ENCODE data around the gene GPC6.

Gene GPC6

GRCh38 chr13:93499991-93500390 is 273.4 kb downstream of the GPC6 start:
- H3K79me2 ChIP-seq (ENCODE audit: insufficient read depth, low read length), result no peaks in the 10 kb centered on the region
- no peaks in the 10 kb centered on the region for H4K20me1 ChIP-seq (ENCODE audit: low read depth, low read length)
- H3K9me2 ChIP-seq (replicated peaks; ENCODE audit: insufficient read depth, low read length), result no peaks in the 10 kb centered on the region
- H3K9me3 ChIP-seq (ENCODE audit: insufficient read depth, low read length), result 0 out of 2 replicates have a peak, but pooled peaks cover 6% of the 10 kb centered on the region
- H3K27ac ChIP-seq (ENCODE audit: low read depth, low read length), result no peak overlapping the region
- no peaks in the 10 kb centered on the region for H3F3A ChIP-seq (ENCODE audit: insufficient read depth)
- H3K27me3 ChIP-seq (ENCODE audit: low read length), result no peaks in the 10 kb centered on the region
- H3K4me2 ChIP-seq (ENCODE audit: low read depth, low read length, poor library complexity, severe bottlenecking), result no peak overlapping the region
- H3K4me3 ChIP-seq (ENCODE audit: insufficient read depth, low read length, poor library complexity, severe bottlenecking), result no peak overlapping the region
- H2AFZ ChIP-seq (ENCODE audit: low read depth, low read length, severe bottlenecking), result no peak overlapping the region
- H3K36me3 ChIP-seq (ENCODE audit: low read length), result no peaks in the 10 kb centered on the region
- TF ChIP-seq, protein P1, sequence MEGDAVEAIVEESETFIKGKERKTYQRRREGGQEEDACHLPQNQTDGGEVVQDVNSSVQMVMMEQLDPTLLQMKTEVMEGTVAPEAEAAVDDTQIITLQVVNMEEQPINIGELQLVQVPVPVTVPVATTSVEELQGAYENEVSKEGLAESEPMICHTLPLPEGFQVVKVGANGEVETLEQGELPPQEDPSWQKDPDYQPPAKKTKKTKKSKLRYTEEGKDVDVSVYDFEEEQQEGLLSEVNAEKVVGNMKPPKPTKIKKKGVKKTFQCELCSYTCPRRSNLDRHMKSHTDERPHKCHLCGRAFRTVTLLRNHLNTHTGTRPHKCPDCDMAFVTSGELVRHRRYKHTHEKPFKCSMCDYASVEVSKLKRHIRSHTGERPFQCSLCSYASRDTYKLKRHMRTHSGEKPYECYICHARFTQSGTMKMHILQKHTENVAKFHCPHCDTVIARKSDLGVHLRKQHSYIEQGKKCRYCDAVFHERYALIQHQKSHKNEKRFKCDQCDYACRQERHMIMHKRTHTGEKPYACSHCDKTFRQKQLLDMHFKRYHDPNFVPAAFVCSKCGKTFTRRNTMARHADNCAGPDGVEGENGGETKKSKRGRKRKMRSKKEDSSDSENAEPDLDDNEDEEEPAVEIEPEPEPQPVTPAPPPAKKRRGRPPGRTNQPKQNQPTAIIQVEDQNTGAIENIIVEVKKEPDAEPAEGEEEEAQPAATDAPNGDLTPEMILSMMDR (IDR thresholded peaks at IDR 0.05; ENCODE audit: insufficient read depth, low read length, poor library complexity, severe bottlenecking), result no peak
- TF ChIP-seq EZH2phosphoT487 (conservative IDR thresholded peaks at IDR 0.05; ENCODE audit: low read length), result no peak
- no peak overlapping the region for H3K9ac ChIP-seq (ENCODE audit: low read length)

DNA sequence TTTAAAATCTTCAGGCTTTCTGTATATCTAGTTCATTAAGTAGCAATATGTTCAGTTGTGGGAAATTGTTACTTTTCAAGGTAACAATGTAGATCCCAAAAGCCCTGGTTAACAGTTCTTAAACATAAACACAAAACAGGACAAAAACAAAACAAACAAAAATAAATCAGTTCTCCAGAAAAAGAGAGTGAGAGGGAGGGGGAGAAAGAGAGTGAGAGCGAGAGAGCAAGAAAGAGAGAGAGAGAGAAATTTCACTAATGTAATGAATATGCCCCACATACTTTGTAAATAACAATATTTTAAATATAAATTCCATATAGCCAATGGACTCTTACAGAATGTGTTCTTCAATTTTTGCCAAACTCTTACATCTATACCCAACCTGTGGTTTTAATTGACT is 275.5 kb downstream of the GPC6 start:
- Histone ChIP-seq H3K27me3 (ENCODE audit: low read length) (no peaks in the 10 kb centered on the region), H3F3A (ENCODE audit: insufficient read depth) (no peaks in the 10 kb centered on the region), H3K4me3 (ENCODE audit: insufficient read depth, low read length, poor library complexity, severe bottlenecking) (no peak overlapping the region), H4K20me1 (ENCODE audit: low read depth, low read length) (no peaks in the 10 kb centered on the region), H3K27ac (ENCODE audit: low read depth, low read length) (no peak overlapping the region), H3K9me3 (ENCODE audit: insufficient read depth, low read length) (0 out of 2 replicates have a peak, but pooled peaks cover 6% of the 10 kb centered on the region), H2AFZ (ENCODE audit: low read depth, low read length, severe bottlenecking) (no peak overlapping the region), H3K36me3 (ENCODE audit: low read length) (no peaks in the 10 kb centered on the region), H3K9me2 (replicated peaks; ENCODE audit: insufficient read depth, low read length) (no peaks in the 10 kb centered on the region), H3K9ac (ENCODE audit: low read length) (no peak overlapping the region), H3K4me2 (ENCODE audit: low read depth, low read length, poor library complexity, severe bottlenecking) (no peak overlapping the region), H3K79me2 (ENCODE audit: insufficient read depth, low read length) (no peaks in the 10 kb centered on the region)
- TF ChIP-seq, protein P1 (IDR thresholded peaks at IDR 0.05; ENCODE audit: insufficient read depth, low read length, poor library complexity, severe bottlenecking), result no peak
- TF ChIP-seq EZH2phosphoT487 (conservative IDR thresholded peaks at IDR 0.05; ENCODE audit: low read length), result no peak

DNA sequence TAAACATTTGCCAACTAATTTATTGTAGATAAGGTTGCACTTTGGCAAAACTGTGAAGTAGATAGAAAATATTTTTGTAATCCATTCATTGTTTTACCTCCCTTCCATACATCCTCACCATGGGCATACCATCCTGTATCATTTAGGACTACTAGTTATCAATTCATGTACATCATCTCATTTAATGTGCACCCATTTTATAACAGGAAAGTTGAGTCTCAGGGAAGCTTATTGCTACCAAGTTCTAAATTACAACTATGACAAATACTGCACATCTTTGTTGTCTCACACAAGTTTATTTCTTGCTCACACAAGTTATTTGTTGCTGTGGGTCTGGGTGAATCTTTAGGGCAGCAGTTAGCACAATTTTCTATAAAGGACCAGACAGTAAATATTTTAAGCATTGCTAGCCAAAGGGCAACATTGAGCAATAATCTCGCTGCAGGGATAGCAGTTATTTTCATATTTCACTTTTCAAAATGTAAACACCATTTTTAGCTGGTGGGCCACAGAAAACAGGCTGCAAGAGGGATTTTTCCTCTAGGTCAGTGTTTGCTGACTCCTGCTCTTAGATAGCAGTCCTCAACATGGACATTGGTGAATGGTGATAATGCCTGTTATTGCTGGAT is 276.5 kb downstream of the GPC6 start:
- Histone ChIP-seq H3K27me3 (ENCODE audit: low read length) (no peaks in the 10 kb centered on the region), H4K20me1 (ENCODE audit: low read depth, low read length) (no peaks in the 10 kb centered on the region), H3K4me3 (ENCODE audit: insufficient read depth, low read length, poor library complexity, severe bottlenecking) (no peak overlapping the region), H3K9ac (ENCODE audit: low read length) (no peak overlapping the region), H3F3A (ENCODE audit: insufficient read depth) (no peaks in the 10 kb centered on the region), H3K9me3 (ENCODE audit: insufficient read depth, low read length) (no peaks in the 10 kb centered on the region), H3K79me2 (ENCODE audit: insufficient read depth, low read length) (no peaks in the 10 kb centered on the region), H3K36me3 (ENCODE audit: low read length) (no peaks in the 10 kb centered on the region), H3K4me2 (ENCODE audit: low read depth, low read length, poor library complexity, severe bottlenecking) (no peak overlapping the region), H2AFZ (ENCODE audit: low read depth, low read length, severe bottlenecking) (no peak overlapping the region), H3K27ac (ENCODE audit: low read depth, low read length) (no peak overlapping the region), H3K9me2 (replicated peaks; ENCODE audit: insufficient read depth, low read length) (no peaks in the 10 kb centered on the region)
- no peak for TF ChIP-seq EZH2phosphoT487 (conservative IDR thresholded peaks at IDR 0.05; ENCODE audit: low read length)
- TF ChIP-seq, protein P1 (IDR thresholded peaks at IDR 0.05; ENCODE audit: insufficient read depth, low read length, poor library complexity, severe bottlenecking), result no peak
